Epithelial cell of proximal tubule (primary cell): ENCODE results near the gene MDM4. TPM values are rescaled to one million over a fixed set of nuclear protein-coding genes. Genes with fewer than 3 reads are reported as not detected.
A peak's percentile ranks its signal among the peaks of the same experiment; 100 is the strongest.

Experiments used
- DNase-seq: peaks from one replicate; pipeline ENCODE4 v3.0.0-alpha.2; 2011; ENCODE audit warnings: low read depth
- H3K4me3 ChIP-seq: 2 replicates; pipeline ENCODE4 v1.5.1; 2011; ENCODE audit warnings: low read depth, mild to moderate bottlenecking, low read length
- CTCF ChIP-seq: conservative IDR thresholded peaks from 2 replicates; pipeline ENCODE4 v1.5.1; 2012; ENCODE audit warnings: low read depth, mild to moderate bottlenecking, low read length
- total RNA-seq: library from RNA; depleted of rRNA; stranded (reverse); fragments of >200 nt; gene quantifications from 2 replicates; pipeline ENCODE4 v1.2.3, GENCODE V29; 2015

MDM4 gene
- total RNA-seq, 1 donor from 2014 or later: 11.2 TPM

DNA sequence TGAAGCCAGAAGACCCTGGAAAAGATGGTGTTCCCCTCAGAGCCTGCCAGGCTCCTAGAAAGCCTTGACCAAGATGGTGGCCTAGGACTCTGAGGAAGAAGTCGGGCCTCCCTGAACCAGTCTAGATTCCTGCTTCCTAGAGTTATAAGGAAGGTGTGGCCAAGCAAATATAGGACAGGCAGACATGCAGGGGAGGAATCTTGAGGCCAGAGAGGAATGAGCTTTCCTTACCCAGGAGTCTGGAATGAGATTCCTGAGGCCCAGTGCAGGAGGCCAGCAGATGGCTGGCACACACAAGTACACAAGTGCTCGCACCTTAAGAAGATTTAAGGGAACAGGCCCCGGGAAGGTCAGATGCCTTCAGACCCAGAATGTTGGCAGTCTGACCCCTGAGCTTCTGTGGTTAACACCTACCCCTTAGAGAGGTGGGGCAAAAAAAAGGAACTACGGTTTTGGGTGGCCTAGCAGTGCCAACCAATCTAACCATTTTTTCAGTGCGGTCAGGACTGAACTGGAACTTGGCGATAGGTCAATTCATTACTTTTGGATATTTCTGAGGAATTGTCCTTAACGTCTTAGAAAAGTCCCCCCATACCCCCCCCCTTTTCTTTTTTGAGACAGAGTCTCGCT, 73.3 kb downstream of the MDM4 start:
- no peak overlapping the region for H3K4me3 ChIP-seq
- DNase-seq: no peak
- TF ChIP-seq CTCF: no peak

GRCh38 chr1:204591473-204592090, 75.4 kb downstream of the MDM4 start:
- TF ChIP-seq CTCF: no peak
- DNase-seq: peak; percentile 6
- H3K4me3 ChIP-seq: no peak overlapping the region

DNA sequence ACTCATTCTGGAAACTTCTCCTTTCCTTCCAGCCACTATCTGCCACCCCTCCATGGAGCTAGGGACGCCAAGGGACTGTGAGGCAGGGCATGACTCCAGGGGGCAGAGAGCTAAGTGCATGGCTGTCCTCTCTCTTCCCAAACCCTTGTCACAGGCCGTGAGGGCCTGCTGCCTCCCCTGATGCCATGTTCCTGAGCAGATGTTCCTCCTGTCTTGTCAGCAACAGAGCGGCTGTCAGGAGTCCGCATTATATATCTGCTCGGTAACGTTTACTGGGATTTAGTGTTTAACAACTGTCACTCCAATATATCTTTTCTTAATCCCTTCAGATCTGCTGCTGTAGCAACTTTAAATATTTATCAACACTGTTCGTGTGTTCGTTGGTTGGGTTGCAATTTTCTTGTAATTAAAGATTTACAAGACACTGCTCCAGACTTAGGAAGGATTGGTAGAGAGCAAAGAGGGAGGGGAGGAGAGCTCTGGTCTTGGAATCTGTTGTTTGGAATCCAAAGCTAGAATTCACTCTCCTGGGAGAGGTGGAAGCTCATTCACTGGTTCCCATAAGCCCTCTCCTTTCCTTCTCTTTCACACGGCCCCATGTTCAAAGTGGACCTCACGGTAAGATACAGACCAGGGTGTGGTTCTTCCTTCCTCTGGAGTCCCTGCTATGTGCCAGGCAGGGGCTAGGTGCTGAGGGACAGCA, 76.2 kb downstream of the MDM4 start:
- no peak overlapping the region for H3K4me3 ChIP-seq
- no peak for TF ChIP-seq CTCF
- no peak for DNase-seq

- TF ChIP-seq CTCF: no peak
- DNase-seq: no peak
- no peak overlapping the region for H3K4me3 ChIP-seq
Measured at GRCh38 chr1:204598319-204598969, 82.2 kb downstream of the MDM4 start.

DNA sequence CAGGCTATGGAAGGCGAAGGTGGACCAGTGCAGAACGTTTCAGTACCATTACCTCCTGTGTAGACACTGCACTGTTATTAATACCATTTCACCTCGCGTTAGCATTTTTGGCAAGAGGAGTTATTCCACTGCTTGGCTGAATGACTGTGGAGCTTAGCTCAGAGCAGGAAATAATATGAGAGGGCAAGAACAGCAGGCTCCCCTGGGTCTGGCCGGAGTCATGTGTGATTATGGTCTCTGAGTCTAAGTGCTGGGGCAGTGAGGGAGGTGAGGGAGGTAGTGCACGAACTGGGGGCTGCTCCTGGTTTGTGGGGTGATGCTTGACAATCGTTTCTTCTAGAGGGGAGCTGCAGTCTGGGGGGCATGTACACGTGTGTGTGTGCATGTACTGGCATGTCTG, 82.9 kb downstream of the MDM4 start:
- DNase-seq: no peak
- no peak overlapping the region for H3K4me3 ChIP-seq
- no peak for TF ChIP-seq CTCF

DNA sequence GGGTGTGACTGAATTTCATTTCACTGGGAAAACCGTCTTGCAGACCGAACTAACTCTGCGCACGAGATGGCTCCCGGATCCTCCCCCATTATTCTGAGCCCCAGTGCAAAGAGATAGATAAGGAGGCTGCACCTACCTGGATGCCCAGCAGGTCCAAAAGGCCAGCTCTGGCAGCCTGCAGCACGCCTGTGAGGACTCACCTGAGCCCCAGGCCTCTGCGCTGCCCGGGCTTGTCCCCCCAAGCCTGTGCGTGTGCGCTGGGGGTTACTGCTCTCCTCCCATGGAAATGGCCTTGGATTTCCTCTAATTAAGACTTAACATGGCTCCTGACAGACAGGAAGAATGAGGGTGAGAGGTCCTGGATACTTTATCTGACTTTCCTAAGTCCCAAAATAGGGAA, 83.4 kb downstream of the MDM4 start:
- DNase-seq: no peak
- TF ChIP-seq CTCF: no peak
- H3K4me3 ChIP-seq: no peak overlapping the region
